A549 (cell line): Measurements from ENCODE around the gene ZNF506. TPM values are rescaled to one million over a fixed set of nuclear protein-coding genes. Genes with fewer than 3 reads are reported as not detected.

ENCODE experiments used
- ATAC-seq, 2 experiments: fragments of 200-7000 bp in 1 of 2; fragments of >200 bp in 1 of 2; cut with Nextera tagmentation in 1 of 2; cut with Tn5 transposase in 1 of 2; 3 replicates each; pipeline versions ENCODE4 v1.8.0 to v1.9.1; 2018 to 2020; ENCODE audit warnings: mild to moderate bottlenecking in 1 of 2, moderate library complexity in 1 of 2
- CTCF ChIA-PET: fragments of 300-600 bp; sonication (Branson Sonifier 250); formaldehyde crosslinking; extraction: SDS; loops from one replicate; lab custom pipeline; 2021; ENCODE audit warnings: antibody characterized with exemption, inconsistent platforms; lab: Yijun Ruan, JAX
- POLR2A ChIA-PET: fragments of 350-600 bp; formaldehyde crosslinking; extraction: SDS; loops from one replicate; lab custom pipeline; 2021; ENCODE audit warnings: antibody characterized with exemption, inconsistent platforms; lab: Yijun Ruan, JAX
- DNase-seq, 2 experiments: peaks; one replicate each; pipeline versions ENCODE4 v3.0.0 to v3.0.0-alpha.2; 2011 to 2016; ENCODE audit warnings: low read depth in 1 of 2, low spot score in 1 of 2
- FAIRE-seq: peaks from 2 replicates; lab custom pipeline; 2011; peaks lifted over from hg19 to GRCh38; lab: Jason Lieb, UNC
- H3K27ac ChIP-seq, 2 experiments: fragments of >200 bp; sonication (Bioruptor Twin); formaldehyde crosslinking; 3 replicates each; pipeline ENCODE4 v1.5.1; 2016 to 2017
- H3K4me1 ChIP-seq: fragments of >200 bp; sonication (Bioruptor Twin); formaldehyde crosslinking; 3 replicates; pipeline ENCODE4 v1.6.1; 2016
- H3K4me2 ChIP-seq: fragments of >200 bp; sonication (Bioruptor Twin); formaldehyde crosslinking; 3 replicates; pipeline ENCODE4 v1.6.1; 2016
- H3K4me3 ChIP-seq: fragments of >200 bp; sonication (Bioruptor Twin); formaldehyde crosslinking; 3 replicates; pipeline ENCODE4 v1.5.1; 2016
- H3K9me3 ChIP-seq: fragments of >200 bp; sonication (Bioruptor Twin); formaldehyde crosslinking; 3 replicates; pipeline ENCODE4 v1.6.1; 2016
- CHD4 ChIP-seq: fragments of 200-600 bp; sonication (generic); IDR thresholded peaks from 2 replicates; pipeline ENCODE4 v1.6.1; 2016; ENCODE audit warnings: antibody characterized with exemption, mild to moderate bottlenecking, borderline replicate concordance
- EHMT2 ChIP-seq: fragments of 200-600 bp; sonication (generic); IDR thresholded peaks from 2 replicates; pipeline ENCODE4 v1.6.1; 2016; ENCODE audit warnings: antibody characterized with exemption, low read depth, mild to moderate bottlenecking, moderate library complexity
- FOSB ChIP-seq: fragments of 250-450 bp; sonication (Bioruptor Pico); IDR thresholded peaks from 2 replicates; pipeline ENCODE4 v1.5.0; 2020; ENCODE audit warnings: mild to moderate bottlenecking, moderate library complexity
- GATA3 ChIP-seq: IDR thresholded peaks from 2 replicates; pipeline ENCODE4 v1.6.1; 2012; ENCODE audit warnings: borderline replicate concordance
- HDAC2 ChIP-seq: fragments of 200-600 bp; sonication (generic); IDR thresholded peaks from 2 replicates; pipeline ENCODE4 v1.6.1; 2016
- HEYL ChIP-seq: fragments of 250-450 bp; sonication (Bioruptor Pico); IDR thresholded peaks from 2 replicates; pipeline ENCODE4 v1.8.0; 2021; ENCODE audit warnings: mild to moderate bottlenecking, moderate library complexity
- HOXB13 ChIP-seq: fragments of 250-450 bp; sonication (Bioruptor Pico); IDR thresholded peaks from 2 replicates; pipeline ENCODE4 v1.5.0; 2020; ENCODE audit warnings: low read depth, mild to moderate bottlenecking, moderate library complexity
- MAZ ChIP-seq: fragments of 150-350 bp; IDR thresholded peaks from 2 replicates; pipeline ENCODE4 v1.6.1; 2014; ENCODE audit warnings: antibody characterized with exemption, low read depth, low read length, borderline replicate concordance
- RAD21 ChIP-seq, 2 experiments: fragments of >200 bp in 1 of 2; sonication (Bioruptor Twin) in 1 of 2; formaldehyde crosslinking in 1 of 2; IDR thresholded peaks in 1 of 2; conservative IDR thresholded peaks in 1 of 2; 2 replicates in 1 of 2; 3 replicates in 1 of 2; pipeline ENCODE4 v1.6.1; 2012 to 2018; ENCODE audit warnings: inconsistent platforms in 1 of 2
- RARB ChIP-seq: fragments of 250-450 bp; sonication (Bioruptor Pico); IDR thresholded peaks from 2 replicates; pipeline ENCODE4 v1.8.0; 2021; ENCODE audit warnings: mild to moderate bottlenecking, moderate library complexity
- SMC3 ChIP-seq: fragments of >200 bp; sonication (Bioruptor Twin); formaldehyde crosslinking; IDR thresholded peaks from 3 replicates; pipeline ENCODE4 v1.6.1; 2018; ENCODE audit warnings: inconsistent platforms
- ZC3H11A ChIP-seq: fragments of 450-650 bp; IDR thresholded peaks from 2 replicates; pipeline ENCODE4 v1.6.1; 2014; ENCODE audit warnings: antibody characterized with exemption, mild to moderate bottlenecking
- ZSCAN20 ChIP-seq: fragments of 250-450 bp; sonication (Bioruptor Pico); IDR thresholded peaks from 2 replicates; pipeline ENCODE4 v1.8.0; 2022; ENCODE audit warnings: mild to moderate bottlenecking, moderate library complexity
- WGBS: methylation state at CpG from one replicate; pipeline ENCODE4 v1.1.6; 2017; ENCODE audit errors: missing lambda C conversion rate; 5-methylcytosine and 5-hydroxymethylcytosine counted together
- polyA plus RNA-seq, 4 experiments: library from polyadenylated mRNA; depleted of rRNA in 3 of 4; stranded (reverse); fragments of >200 nt; fragmentation: RNase III in 1 of 4; extraction: RNeasy Plus Mini Kit Qiagen cat#74134 plus additional on column Dnase treatment in 1 of 4; gene quantifications; 2 replicates in 3 of 4; 3 replicates in 1 of 4; pipeline ENCODE4 v1.2.3, GENCODE V29; 2011 to 2017
- TF ChIP-seq, protein P1 (sequence below): IDR thresholded peaks from 2 replicates; pipeline ENCODE4 v1.6.1; 2012
- TF ChIP-seq, protein P2 (sequence below): IDR thresholded peaks from 2 replicates; pipeline ENCODE4 v1.6.1; 2012; ENCODE audit warnings: low read depth, borderline replicate concordance
- TF ChIP-seq, protein P3 (sequence below): fragments of 250-450 bp; sonication (Bioruptor Pico); IDR thresholded peaks from 2 replicates; pipeline ENCODE4 v1.5.0; 2020; ENCODE audit warnings: low read depth, mild to moderate bottlenecking, moderate library complexity
- TF ChIP-seq, protein P4 (sequence below): fragments of 450-650 bp; IDR thresholded peaks from 2 replicates; pipeline ENCODE4 v1.6.1; 2014; ENCODE audit warnings: antibody characterized with exemption
- TF ChIP-seq, protein P5 (sequence below): fragments of >200 bp; sonication (Bioruptor Twin); formaldehyde crosslinking; IDR thresholded peaks from 3 replicates; pipeline ENCODE4 v1.5.1; 2016
- TF ChIP-seq, protein P6 (sequence below): fragments of 200-600 bp; sonication (generic); IDR thresholded peaks from 2 replicates; pipeline ENCODE4 v1.6.1; 2016; ENCODE audit warnings: antibody characterized with exemption, mild to moderate bottlenecking, moderate library complexity

The ZNF506 gene
- polyA plus RNA-seq, 2 of the 4 experiments (the other 2 are of a cell fraction) = 0.10 to 0.53 TPM

DNA sequence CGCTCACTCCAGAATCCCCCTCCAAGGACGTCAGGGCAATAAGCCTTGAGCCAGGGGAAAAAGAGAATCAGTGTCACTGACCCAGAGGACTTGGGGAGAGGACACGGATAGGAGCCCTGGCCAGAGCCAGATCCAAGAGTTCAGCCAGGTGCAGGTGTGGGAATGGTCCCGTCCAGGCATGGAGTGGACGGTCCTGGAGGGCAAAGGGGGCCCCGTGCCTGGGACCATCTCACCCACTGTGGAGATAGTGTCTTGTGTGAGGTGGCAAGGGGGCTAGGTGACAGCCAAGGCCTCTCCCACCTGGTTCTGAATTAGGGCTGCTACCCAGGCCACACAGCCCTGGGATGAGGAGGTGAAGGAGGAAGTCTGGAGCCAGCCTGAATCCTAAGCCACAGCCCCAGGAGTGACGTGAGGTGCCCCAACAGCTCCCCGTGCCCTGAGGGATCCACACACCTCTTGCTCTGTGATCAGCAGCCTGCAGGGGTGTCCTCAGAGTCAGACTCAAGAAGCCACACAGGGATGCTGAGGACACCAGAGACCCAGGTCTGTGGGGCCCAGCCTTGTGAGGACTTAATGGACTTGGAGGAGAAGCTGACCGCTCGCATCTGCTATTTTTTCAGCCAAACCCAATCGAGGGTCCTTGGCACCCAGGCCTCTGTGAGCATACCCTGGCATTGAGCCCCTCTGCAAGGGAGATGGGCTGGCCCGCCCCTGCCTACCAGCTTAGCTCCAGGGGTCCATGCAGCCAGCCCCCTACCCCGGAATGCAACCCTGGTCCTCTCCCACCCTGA, 72.2 kb downstream of the ZNF506 start:
- Histone ChIP-seq H3K4me1 (no peaks in the 10 kb centered on the region), H3K4me3 (no peak overlapping the region), H3K9me3 (no peaks in the 10 kb centered on the region; the same call in 2 of the 3 replicates), H3K27ac (no peak overlapping the region), H3K4me2 (no peak overlapping the region)
- POLR2A ChIA-PET = no interaction called here
- DNase-seq (no peak), FAIRE-seq (no peak), ATAC-seq (no peak)
- CTCF ChIA-PET = no interaction called here
- 17% methylated on average over 6 of the region's 13 CpGs for WGBS
- TF ChIP-seq, protein P1, sequence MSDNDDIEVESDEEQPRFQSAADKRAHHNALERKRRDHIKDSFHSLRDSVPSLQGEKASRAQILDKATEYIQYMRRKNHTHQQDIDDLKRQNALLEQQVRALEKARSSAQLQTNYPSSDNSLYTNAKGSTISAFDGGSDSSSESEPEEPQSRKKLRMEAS = no peak
- TF ChIP-seq, protein P2, sequence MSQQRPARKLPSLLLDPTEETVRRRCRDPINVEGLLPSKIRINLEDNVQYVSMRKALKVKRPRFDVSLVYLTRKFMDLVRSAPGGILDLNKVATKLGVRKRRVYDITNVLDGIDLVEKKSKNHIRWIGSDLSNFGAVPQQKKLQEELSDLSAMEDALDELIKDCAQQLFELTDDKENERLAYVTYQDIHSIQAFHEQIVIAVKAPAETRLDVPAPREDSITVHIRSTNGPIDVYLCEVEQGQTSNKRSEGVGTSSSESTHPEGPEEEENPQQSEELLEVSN = no peak
- TF ChIP-seq RARB (CRISPR knock-in tag) (no peak), MAZ (no peak), HDAC2 (no peak), GATA3 (no peak), ZC3H11A (no peak), RAD21 (conservative IDR thresholded peaks at IDR 0.05 in 1 of 2, IDR thresholded peaks at IDR 0.05 in 1 of 2) (no peak), CHD4 (no peak), ZSCAN20 (no peak), HEYL (CRISPR knock-in tag) (no peak)
- TF ChIP-seq, protein P3, sequence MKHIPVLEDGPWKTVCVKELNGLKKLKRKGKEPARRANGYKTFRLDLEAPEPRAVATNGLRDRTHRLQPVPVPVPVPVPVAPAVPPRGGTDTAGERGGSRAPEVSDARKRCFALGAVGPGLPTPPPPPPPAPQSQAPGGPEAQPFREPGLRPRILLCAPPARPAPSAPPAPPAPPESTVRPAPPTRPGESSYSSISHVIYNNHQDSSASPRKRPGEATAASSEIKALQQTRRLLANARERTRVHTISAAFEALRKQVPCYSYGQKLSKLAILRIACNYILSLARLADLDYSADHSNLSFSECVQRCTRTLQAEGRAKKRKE (CRISPR knock-in tag) = no peak
- TF ChIP-seq, protein P4, sequence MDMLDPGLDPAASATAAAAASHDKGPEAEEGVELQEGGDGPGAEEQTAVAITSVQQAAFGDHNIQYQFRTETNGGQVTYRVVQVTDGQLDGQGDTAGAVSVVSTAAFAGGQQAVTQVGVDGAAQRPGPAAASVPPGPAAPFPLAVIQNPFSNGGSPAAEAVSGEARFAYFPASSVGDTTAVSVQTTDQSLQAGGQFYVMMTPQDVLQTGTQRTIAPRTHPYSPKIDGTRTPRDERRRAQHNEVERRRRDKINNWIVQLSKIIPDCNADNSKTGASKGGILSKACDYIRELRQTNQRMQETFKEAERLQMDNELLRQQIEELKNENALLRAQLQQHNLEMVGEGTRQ = no peak

DNA sequence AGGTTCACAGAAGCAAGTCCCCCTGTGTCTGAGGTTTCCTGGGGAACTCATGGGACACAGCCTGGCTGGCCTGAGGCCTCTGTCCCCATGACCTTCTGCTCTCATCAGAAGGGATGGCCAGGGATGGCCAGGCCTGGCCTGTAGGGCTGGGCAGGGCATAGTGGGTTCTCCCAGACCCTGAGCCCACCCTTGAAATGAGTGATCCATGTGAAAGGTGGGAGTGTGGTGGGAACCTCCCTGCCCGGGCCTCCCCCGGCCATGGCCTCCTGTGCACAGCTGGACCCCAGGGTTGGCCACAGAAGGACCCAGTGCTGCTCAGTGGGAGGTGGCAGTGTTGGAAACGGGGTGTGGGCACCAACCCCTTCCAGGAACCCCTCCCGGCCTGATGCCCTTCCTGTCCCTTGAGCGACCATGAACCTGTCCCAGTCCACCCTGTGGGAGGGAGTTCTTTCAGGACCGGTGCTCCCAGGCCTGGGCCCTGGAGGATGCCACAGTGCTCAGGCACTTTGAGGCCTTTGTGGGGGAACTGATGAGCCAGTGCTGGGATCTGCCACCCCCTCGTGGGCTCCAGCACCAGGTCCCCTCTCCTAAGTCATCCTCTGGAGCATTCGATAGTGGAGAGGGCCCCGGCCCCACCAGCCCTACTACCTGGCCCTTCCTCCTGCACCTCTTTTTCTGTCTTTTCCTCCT, 73.2 kb downstream of the ZNF506 start:
- no peak for FAIRE-seq
- 32% methylated on average over 4 of the region's 9 CpGs for WGBS
- no peak overlapping the region for H3K4me3 ChIP-seq
- no peaks in the 10 kb centered on the region for H3K4me1 ChIP-seq
- no peaks in the 10 kb centered on the region; the same call in 2 of the 3 replicates for H3K9me3 ChIP-seq
- ATAC-seq = no peak
- CTCF ChIA-PET = no interaction called here
- no peak for DNase-seq
- TF ChIP-seq, protein P5, sequence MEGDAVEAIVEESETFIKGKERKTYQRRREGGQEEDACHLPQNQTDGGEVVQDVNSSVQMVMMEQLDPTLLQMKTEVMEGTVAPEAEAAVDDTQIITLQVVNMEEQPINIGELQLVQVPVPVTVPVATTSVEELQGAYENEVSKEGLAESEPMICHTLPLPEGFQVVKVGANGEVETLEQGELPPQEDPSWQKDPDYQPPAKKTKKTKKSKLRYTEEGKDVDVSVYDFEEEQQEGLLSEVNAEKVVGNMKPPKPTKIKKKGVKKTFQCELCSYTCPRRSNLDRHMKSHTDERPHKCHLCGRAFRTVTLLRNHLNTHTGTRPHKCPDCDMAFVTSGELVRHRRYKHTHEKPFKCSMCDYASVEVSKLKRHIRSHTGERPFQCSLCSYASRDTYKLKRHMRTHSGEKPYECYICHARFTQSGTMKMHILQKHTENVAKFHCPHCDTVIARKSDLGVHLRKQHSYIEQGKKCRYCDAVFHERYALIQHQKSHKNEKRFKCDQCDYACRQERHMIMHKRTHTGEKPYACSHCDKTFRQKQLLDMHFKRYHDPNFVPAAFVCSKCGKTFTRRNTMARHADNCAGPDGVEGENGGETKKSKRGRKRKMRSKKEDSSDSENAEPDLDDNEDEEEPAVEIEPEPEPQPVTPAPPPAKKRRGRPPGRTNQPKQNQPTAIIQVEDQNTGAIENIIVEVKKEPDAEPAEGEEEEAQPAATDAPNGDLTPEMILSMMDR = no peak
- no peak for TF ChIP-seq HOXB13 (CRISPR knock-in tag)
- TF ChIP-seq, protein P6, sequence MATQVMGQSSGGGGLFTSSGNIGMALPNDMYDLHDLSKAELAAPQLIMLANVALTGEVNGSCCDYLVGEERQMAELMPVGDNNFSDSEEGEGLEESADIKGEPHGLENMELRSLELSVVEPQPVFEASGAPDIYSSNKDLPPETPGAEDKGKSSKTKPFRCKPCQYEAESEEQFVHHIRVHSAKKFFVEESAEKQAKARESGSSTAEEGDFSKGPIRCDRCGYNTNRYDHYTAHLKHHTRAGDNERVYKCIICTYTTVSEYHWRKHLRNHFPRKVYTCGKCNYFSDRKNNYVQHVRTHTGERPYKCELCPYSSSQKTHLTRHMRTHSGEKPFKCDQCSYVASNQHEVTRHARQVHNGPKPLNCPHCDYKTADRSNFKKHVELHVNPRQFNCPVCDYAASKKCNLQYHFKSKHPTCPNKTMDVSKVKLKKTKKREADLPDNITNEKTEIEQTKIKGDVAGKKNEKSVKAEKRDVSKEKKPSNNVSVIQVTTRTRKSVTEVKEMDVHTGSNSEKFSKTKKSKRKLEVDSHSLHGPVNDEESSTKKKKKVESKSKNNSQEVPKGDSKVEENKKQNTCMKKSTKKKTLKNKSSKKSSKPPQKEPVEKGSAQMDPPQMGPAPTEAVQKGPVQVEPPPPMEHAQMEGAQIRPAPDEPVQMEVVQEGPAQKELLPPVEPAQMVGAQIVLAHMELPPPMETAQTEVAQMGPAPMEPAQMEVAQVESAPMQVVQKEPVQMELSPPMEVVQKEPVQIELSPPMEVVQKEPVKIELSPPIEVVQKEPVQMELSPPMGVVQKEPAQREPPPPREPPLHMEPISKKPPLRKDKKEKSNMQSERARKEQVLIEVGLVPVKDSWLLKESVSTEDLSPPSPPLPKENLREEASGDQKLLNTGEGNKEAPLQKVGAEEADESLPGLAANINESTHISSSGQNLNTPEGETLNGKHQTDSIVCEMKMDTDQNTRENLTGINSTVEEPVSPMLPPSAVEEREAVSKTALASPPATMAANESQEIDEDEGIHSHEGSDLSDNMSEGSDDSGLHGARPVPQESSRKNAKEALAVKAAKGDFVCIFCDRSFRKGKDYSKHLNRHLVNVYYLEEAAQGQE = no peak
- no peak for TF ChIP-seq EHMT2
- no peak for TF ChIP-seq SMC3
- no peak for TF ChIP-seq FOSB
- no peak overlapping the region for H3K4me2 ChIP-seq
- H3K27ac ChIP-seq = no peak overlapping the region
- POLR2A ChIA-PET = no interaction called here
